Small intestine (tissue), 16 donors: ENCODE measurements around the gene PRRG1. TPM values are rescaled to one million over a fixed set of nuclear protein-coding genes. Genes with fewer than 3 reads are reported as not detected.
"Not testable (repeated sequence)": the region's sequence is repeated elsewhere in the genome, so short reads cannot be mapped to it uniquely, and the experiment has no call there.

ENCODE experiments used
- DNase-seq, 2 donors: peaks; one replicate each; pipeline versions ENCODE4 v3.0.0 to v3.0.0-alpha.2; 2013
- FAIRE-seq: peaks from 2 replicates; lab custom pipeline; 2012; peaks lifted over from hg19 to GRCh38; lab: Jason Lieb, UNC
- H3K27ac ChIP-seq, 3 donors: one replicate each; pipeline ENCODE4 v1.5.1; 2013; ENCODE audit warnings: low read length in 2 of 3, mild to moderate bottlenecking in 2 of 3, control low read depth in 1 of 3, inconsistent platforms in 1 of 3, low read depth in 1 of 3, moderate library complexity in 1 of 3
- H3K27me3 ChIP-seq, 3 donors: one replicate each; pipeline ENCODE4 v1.6.1; 2013; ENCODE audit warnings: low read length in 3 of 3, inconsistent platforms in 1 of 3; ENCODE audit not compliant: control insufficient read depth in 3 of 3, insufficient read depth in 3 of 3
- H3K36me3 ChIP-seq, 3 donors: one replicate each; pipeline ENCODE4 v1.6.1; 2013; ENCODE audit warnings: low read length in 3 of 3, inconsistent platforms in 1 of 3, low read depth in 1 of 3, mild to moderate bottlenecking in 1 of 3, moderate library complexity in 1 of 3; ENCODE audit not compliant: control insufficient read depth in 3 of 3, insufficient read depth in 2 of 3
- H3K4me1 ChIP-seq, 3 donors: one replicate each; pipeline ENCODE4 v1.6.1; 2013; ENCODE audit warnings: low read length in 2 of 3, inconsistent platforms in 1 of 3, low read depth in 1 of 3, mild to moderate bottlenecking in 1 of 3, moderate library complexity in 1 of 3; ENCODE audit not compliant: control insufficient read depth in 3 of 3, insufficient read depth in 2 of 3
- H3K4me3 ChIP-seq, 3 donors: one replicate each; pipeline ENCODE4 v1.5.1; 2013; ENCODE audit warnings: low read length in 3 of 3, control low read depth in 1 of 3, inconsistent platforms in 1 of 3, low read depth in 1 of 3, mild to moderate bottlenecking in 1 of 3, moderate library complexity in 1 of 3
- H3K9me3 ChIP-seq, 2 donors: one replicate each; pipeline ENCODE4 v1.6.1; 2013; ENCODE audit warnings: low read depth in 1 of 2, low read length in 1 of 2; ENCODE audit not compliant: control insufficient read depth in 2 of 2, insufficient read depth in 1 of 2
- WGBS, 3 donors: extraction: QIAGEN DNeasy Blood & Tissue Kit; methylation state at CpG; one replicate each; pipeline ENCODE4 v1.1.7; 2013; 5-methylcytosine and 5-hydroxymethylcytosine counted together
- long read RNA-seq, 10 donors: transcript quantifications; one replicate each; lab custom pipeline, GENCODE V29; 2026
- polyA plus RNA-seq, 4 donors: library from polyadenylated mRNA; stranded (reverse) in 3 of 4; unstranded in 1 of 4; fragments of 200-250 nt in 3 of 4; fragments of 120-200 nt in 1 of 4; gene quantifications; one replicate each; pipeline versions ENCODE4 v1.2.1 to v1.2.3, GENCODE V29; 2013
- donor health status: healthy with polysubstance abuse.
- donor health status: control.
- donor health status: control.
- donor health status: Bipolar disorder and iron deficiency.
- donor health status: healthy.

Gene PRRG1
- polyA plus RNA-seq = 1 to 10 TPM; 1.6 to 5.8 (median 2.9) TPM
- long read RNA-seq, donor 1, full-length matches to known transcripts = 7 of 7 reads
- long read RNA-seq, donor 1, partial matches to known transcripts = 0 of 7 reads
- long read RNA-seq, donor 1, other reads (novel, unspliced or antisense) = 0 of 7 reads
- long read RNA-seq, donor 2 = 0 reads
- long read RNA-seq, donor 3, full-length matches to known transcripts = 4 of 4 reads
- long read RNA-seq, donor 3, partial matches to known transcripts = 0 of 4 reads
- long read RNA-seq, donor 3, other reads (novel, unspliced or antisense) = 0 of 4 reads
- long read RNA-seq, donor 4 = 0 reads
- long read RNA-seq, donor 5 = 0 reads
- long read RNA-seq, donor 6, full-length matches to known transcripts = 4 of 4 reads
- long read RNA-seq, donor 6, partial matches to known transcripts = 0 of 4 reads
- long read RNA-seq, donor 6, other reads (novel, unspliced or antisense) = 0 of 4 reads
- long read RNA-seq, donor 7, full-length matches to known transcripts = 6 of 6 reads
- long read RNA-seq, donor 7, partial matches to known transcripts = 0 of 6 reads
- long read RNA-seq, donor 7, other reads (novel, unspliced or antisense) = 0 of 6 reads
- long read RNA-seq, donor 8 = 0 reads
- long read RNA-seq, donor 9, full-length matches to known transcripts = 1 of 1 reads
- long read RNA-seq, donor 9, partial matches to known transcripts = 0 of 1 reads
- long read RNA-seq, donor 9, other reads (novel, unspliced or antisense) = 0 of 1 reads
- long read RNA-seq, donor 10, partial matches to known transcripts = 0 of 1 reads
- long read RNA-seq, donor 10, other reads (novel, unspliced or antisense) = 0 of 1 reads

GRCh38 chrX:37349221-37350033, at the start of gene PRRG1:
Gene PRRG1, plus strand, starts transcription at chrX:37349364. Its CDS starts 56,886 bp downstream, at chrX:37406250.
- WGBS, 3 donors = 2 to 41% (median 19%) methylated on average over 46 to 61 of the region's 61 CpGs
- peak; percentile 77 to 84 for DNase-seq
- H3K27me3 ChIP-seq = no peaks in the 10 kb centered on the region
- no peak for FAIRE-seq
- no peaks in the 10 kb centered on the region for H3K4me1 ChIP-seq
- H3K9me3 ChIP-seq = no peaks in the 10 kb centered on the region
- H3K27ac ChIP-seq = peak within 1 kb of the TSS; percentile 76 to 87 (median 86)
- peak within 1 kb of the TSS; percentile 13 to 76 (median 69) for H3K4me3 ChIP-seq
- H3K36me3 ChIP-seq = no peaks in the 10 kb centered on the region

DNA sequence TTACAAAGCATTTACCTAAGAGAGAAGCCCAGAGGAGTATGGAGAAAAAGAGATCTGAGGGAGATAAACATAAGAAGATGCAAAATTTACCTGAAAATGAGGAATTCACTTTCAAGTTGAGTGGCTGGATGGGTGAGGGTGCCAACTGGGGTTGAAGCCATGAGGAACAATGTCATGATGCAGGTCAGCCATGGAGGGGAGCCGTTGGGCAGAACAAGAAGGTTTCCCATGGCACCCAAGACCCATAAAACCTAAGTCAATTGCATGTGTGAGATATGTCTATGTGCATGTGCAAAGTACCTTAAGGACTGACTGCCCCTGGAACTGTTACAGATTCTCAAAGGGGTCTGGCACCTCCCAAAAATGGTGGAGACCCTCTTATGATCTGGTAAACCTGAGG, 46.6 kb upstream of the PRRG1 start:
- H3K4me3 ChIP-seq = no peak overlapping the region
- DNase-seq (peak; percentile 3 to 44), FAIRE-seq (no peak)
- no peaks in the 10 kb centered on the region for H3K9me3 ChIP-seq
- no peak overlapping the region for H3K27ac ChIP-seq
- H3K4me1 ChIP-seq = no peaks in the 10 kb centered on the region
- no peaks in the 10 kb centered on the region for H3K36me3 ChIP-seq
- WGBS, 3 donors = 0 to 37% (median 6%) methylated on average over 1 of the region's 1 CpG
- no peaks in the 10 kb centered on the region for H3K27me3 ChIP-seq

DNA sequence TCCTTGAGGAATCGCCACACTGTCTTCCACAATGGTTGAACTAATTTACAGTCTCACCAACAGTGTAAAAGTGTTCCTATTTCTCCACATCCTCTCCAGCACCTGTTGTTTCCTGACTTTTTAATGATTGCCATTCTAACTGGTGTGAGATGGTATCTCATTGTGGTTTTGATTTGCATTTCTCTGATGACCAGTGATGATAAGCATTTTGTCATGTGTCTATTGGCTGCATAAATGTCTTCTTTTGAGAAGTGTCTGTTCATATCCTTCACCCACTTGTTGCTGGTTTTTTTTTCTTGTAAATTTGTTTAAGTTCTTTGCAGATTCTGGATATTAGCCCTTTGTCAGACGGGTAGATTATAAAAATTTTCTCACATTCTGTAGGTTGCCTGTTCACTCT, 43.9 kb upstream of the PRRG1 start:
- 71 to 88% (median 76%) methylated on average over 1 to 2 of the region's 2 CpGs for WGBS, 3 donors

GRCh38 chrX:37314531-37314930, 34.6 kb upstream of the PRRG1 start:
- Histone ChIP-seq H3K4me1 (no peaks in the 10 kb centered on the region), H3K36me3 (no peaks in the 10 kb centered on the region), H3K27me3 (no peaks in the 10 kb centered on the region), H3K9me3 (no peaks in the 10 kb centered on the region), H3K4me3 (no peak overlapping the region), H3K27ac (no peak overlapping the region)
- no peak for FAIRE-seq
- no peak for DNase-seq

More for the DNA sequence above, 43.9 kb upstream of the PRRG1 start:
- H3K4me1 ChIP-seq, H3K36me3 ChIP-seq, H3K27me3 ChIP-seq, DNase-seq, H3K4me3 ChIP-seq, FAIRE-seq, H3K27ac ChIP-seq, H3K9me3 ChIP-seq: not testable (repeated sequence)

DNA sequence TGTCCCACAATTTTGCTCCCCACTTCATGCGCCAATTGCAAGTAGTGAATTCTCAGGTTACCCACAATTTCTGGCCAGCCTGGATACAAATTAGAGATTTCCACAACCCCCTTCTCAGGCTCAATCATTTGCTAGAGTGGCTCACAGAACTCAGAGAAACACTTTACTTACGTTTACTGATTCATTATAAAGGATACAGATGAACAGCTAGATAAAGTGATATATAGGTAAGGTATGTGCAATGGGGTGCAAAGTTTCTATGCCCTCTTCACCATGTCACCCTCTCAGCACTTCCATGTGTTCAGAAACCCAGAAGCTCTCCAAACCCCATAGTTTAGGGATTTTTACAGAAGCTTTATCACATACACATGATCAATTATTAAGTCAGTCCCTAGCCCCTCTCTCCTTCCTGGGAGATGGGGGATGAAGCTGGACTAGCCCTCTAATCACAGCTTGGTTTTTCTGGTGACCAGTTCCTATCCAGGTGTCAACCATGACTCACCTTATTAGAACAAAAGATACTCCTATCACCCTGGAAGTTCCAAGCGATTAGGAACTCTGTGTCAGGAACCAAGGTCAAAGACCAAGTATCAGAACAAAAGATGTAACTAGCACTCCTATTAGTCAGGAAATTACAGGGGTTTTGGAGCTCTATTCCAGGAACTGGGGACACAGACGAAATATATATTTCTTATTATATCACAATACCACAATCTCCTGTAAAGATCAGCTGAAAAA, 33.5 kb upstream of the PRRG1 start:
- no peak overlapping the region for H3K4me3 ChIP-seq
- 41 to 65% (median 48%) methylated on average over 4 of the region's 4 CpGs for WGBS, 3 donors
- no peaks in the 10 kb centered on the region for H3K27me3 ChIP-seq
- H3K27ac ChIP-seq = no peak overlapping the region
- DNase-seq = peak in 1 of 2 donors; percentile 33
- no peaks in the 10 kb centered on the region for H3K36me3 ChIP-seq
- no peak for FAIRE-seq
- H3K4me1 ChIP-seq = no peaks in the 10 kb centered on the region
- peaks cover 0 to under 1% of the 10 kb centered on the region in 2 donors for H3K9me3 ChIP-seq

GRCh38 chrX:37320541-37321203, 28.5 kb upstream of the PRRG1 start:
- no peak overlapping the region for H3K4me3 ChIP-seq
- H3K36me3 ChIP-seq = no peaks in the 10 kb centered on the region
- no peaks in the 10 kb centered on the region for H3K4me1 ChIP-seq
- no peak for FAIRE-seq
- 65 to 86% (median 71%) methylated on average over 5 of the region's 5 CpGs for WGBS, 3 donors
- DNase-seq = no peak
- no peak overlapping the region for H3K27ac ChIP-seq
- peaks cover 0 to 2% of the 10 kb centered on the region in 2 donors for H3K9me3 ChIP-seq
- no peaks in the 10 kb centered on the region for H3K27me3 ChIP-seq

DNA sequence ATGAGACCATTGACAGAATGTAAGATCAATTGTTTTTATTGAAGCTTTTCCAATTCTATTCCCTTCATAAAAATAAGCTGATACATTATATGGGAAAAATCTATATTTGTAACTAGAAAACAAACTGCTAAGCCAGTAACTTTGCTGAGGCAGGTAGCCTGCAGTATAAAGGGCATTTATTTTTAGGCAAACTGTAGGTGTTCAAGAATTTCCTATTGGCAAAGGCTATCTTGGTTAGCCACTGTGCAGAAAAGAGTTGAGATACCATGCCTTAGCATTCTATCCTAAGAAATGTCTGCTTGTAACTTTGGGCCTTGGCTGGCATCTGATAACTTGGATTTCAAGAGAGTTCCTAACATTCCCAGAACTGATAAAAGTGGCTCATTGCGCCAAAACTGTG, 18.5 kb upstream of the PRRG1 start:
- FAIRE-seq = no peak
- WGBS, 3 donors = 62 to 85% (median 73%) methylated on average over 1 of the region's 1 CpG
- H3K4me1 ChIP-seq = no peaks in the 10 kb centered on the region

More for the DNA sequence above, 18.5 kb upstream of the PRRG1 start:
- DNase-seq = no peak
- Histone ChIP-seq H3K9me3 (no peaks in the 10 kb centered on the region), H3K27ac (no peak overlapping the region), H3K36me3 (no peaks in the 10 kb centered on the region), H3K4me3 (no peak overlapping the region), H3K27me3 (no peaks in the 10 kb centered on the region)
